RCC 7860 (cell line): ENCODE data around the gene C8G.

Experiments used
- DNase-seq: peaks from one replicate; pipeline ENCODE4 v3.0.0-alpha.2; 2015; ENCODE audit warnings: low spot score
- FAIRE-seq: peaks from 2 replicates; lab custom pipeline; 2012; peaks lifted over from hg19 to GRCh38; lab: Jason Lieb, UNC

Gene C8G

DNA sequence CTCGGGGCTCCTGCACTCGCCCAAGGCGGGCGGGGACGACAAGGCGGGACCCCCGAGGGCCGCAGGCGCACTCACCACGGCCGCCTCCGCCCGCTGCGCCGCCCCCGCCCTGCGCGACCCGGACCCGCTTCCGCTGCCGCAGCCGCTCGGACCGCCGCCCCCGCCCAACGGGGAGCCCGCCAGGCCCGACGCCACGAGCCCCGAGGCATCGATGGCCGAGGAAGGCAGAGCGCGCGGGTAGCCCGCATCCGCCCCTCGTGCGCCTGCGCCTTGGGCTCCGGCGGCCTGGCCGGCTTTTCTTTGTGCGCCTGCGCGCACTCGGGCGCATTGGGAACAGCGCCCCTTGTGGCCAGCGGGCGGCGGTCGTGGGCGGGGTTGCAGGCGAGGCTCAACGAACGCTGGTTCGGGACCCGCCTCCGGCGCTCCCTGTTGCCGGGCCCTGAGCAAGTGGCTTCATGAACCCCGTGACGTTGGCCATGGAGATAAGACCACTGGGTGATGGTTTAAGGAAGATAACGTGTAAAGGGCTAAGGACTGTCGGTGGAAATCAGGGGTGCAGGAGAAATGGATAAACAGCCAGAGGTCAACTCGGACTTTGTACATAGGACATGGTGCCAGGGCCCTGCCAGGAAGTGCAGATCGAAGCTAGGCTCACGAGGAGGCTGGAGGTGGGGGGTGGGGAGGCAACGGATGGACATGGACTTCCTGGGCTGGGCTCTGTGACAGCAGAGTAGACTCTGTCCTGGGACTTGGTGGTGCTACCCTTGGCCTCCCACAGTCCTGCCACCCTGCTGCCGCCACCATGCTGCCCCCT, at the start of gene C8G, which contains the start of gene FBXW5:
Gene C8G (plus strand): TSS at position 725 of the 814 bp plus-strand sequence. CDS start 78 bp downstream, at position 803.
Gene FBXW5 (minus strand): TSS at position 220 of the 814 bp plus-strand sequence. CDS start 655 bp downstream, outside the sequence.
- DNase-seq: peak; percentile 90
- FAIRE-seq: no peak

DNA sequence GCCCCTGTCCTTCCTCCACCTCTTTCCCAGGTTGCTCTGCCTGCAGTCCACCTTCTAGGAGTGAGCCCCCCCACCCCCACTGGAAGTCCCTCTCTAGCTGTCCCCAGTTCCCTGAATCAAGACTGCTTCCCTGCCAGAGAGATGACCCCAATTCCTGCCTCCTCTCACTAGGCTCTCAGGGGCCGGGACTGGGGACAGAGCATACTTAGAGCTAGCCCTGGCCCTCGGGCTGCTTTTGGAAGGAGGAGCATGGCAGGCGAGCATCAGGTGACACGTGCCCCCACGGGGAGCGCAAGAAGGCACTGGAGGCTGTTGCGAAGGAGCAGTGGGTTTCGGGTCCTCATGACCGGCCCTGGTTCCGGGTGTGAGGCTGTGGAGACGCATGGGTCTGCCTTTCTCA, 49.0 kb upstream of the C8G start:
- DNase-seq: no peak

DNA sequence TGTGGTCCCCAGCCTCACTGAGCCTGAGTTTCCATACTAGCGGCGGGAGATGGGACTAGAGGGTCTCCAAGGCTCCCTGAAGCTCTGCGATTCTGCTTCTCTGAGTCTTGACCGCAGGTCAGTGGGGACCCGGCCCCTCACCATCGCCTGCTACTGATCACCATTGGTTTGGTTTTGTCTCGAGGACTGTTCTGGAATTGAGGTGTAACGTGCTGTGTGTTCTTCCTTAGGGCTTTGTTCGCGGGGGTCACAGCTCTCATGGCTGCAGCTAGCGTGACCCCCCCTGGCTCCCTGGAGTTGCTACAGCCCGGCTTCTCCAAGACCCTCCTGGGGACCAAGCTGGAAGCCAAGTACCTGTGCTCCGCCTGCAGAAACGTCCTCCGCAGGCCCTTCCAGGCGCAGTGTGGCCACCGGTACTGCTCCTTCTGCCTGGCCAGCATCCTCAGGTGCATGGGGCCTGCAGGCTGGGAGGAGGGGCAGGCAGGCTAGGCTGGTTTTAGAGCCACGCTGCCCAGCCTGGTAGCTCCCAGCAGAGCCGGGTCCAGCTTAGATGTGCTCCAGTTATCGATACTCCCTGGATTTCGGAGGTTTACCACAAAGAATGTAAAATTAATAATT, 46.5 kb upstream of the C8G start:
- DNase-seq: no peak
- no peak for FAIRE-seq

More for the DNA sequence above, 49.0 kb upstream of the C8G start:
- no peak for FAIRE-seq

DNA sequence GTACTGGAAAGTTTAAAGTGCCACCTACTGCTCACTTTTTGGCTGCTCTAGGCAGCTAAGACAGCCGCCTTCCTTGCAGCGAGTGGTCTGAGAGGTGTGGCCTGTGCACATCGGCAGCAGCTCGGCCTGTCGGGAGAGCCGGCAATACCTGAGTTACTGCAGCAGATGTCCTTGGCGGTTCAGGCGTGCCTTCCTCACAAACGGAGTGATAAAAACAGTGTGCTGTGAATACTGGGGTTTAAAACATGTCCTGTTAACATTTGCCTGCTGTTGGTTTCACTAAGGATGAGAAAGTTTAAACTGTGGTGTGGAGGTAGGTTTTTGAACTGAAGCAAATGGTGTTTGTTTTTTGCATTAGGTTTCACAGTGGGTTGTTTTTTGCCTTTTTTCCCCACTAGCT, 45.8 kb upstream of the C8G start:
- FAIRE-seq (no peak), DNase-seq (no peak)

DNA sequence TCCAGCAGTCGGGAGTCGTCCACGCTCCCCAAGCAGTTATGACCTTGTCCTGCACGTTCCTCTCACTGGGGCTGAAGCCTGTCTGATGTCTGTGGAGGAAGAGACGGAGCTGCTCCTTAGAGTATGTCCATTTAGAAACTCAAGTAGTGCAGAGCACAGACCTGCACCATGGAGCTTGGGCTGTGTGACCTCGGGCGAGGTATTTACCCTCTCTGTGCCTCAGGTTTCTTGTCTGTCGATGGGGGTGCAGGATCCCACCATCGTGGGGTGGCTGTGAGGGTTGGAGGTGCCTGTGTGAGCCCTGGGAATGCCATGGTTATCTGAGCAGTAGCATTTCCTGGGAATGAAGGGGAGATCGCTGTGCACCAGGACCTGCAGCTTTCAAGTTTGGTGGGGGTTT, 44.5 kb upstream of the C8G start:
- DNase-seq (no peak), FAIRE-seq (no peak)

DNA sequence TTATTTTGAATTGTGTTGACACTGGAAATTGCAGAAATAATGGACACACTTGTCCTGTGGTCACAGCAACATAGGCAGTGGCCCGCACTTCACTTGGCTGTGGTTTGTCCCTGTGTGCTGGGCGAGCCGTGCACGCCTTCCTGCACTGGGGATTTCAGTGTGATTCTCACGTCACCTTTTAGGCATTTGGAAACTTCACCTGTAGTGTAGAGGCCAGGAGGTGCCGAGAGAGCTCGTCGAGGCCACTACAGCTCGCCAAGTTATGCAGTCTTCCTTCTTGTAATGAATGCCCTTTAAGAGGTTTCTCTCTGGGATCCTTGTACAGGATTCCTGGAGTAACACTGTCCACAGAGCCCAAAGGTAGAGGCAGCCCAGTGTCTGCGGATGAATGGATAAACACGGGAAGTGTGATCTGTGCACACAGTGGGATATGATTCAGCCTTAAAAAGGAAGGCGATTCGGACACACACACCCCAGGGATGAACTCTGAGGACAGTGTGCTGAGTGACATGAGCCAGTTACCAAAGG, 44.0 kb upstream of the C8G start:
- no peak for FAIRE-seq
- DNase-seq: peak; percentile 78

DNA sequence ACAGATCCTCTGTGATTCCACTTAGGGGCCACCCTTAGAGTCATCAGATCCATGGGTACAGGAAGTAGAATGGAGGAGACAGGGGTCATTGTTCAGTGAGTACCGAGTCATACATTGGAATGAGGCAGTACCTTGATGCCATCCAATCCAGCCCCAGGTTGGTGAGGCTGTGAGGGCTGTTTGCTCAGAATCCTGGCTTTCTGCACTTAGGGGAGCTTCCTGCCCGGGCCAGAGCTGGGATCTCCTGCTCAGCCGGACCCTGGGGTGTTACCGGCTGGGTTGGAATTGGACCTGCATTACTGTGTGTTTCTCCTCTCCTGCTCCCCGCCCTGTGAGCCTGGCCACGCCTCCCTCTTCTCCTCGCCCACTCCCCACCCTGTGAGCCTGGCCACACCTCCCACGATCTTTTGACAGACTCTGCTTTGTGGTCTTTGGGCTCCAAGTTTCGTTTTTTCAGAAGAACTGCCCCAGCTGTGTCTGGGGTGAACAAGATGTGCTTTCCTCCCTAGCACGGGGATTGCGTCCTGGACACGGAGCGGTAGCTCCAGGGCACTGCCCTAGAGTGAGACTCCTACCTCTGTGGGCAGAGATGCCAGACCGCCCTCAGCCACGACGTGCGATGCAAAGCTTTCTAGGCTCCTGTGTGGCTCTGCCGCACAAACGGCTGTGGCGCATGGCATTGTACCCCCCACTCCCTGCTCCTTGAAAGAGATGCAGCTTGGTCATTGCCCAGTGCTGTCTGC, 43.4 kb upstream of the C8G start:
- DNase-seq (peak; percentile 98), FAIRE-seq (peak; percentile 90)

DNA sequence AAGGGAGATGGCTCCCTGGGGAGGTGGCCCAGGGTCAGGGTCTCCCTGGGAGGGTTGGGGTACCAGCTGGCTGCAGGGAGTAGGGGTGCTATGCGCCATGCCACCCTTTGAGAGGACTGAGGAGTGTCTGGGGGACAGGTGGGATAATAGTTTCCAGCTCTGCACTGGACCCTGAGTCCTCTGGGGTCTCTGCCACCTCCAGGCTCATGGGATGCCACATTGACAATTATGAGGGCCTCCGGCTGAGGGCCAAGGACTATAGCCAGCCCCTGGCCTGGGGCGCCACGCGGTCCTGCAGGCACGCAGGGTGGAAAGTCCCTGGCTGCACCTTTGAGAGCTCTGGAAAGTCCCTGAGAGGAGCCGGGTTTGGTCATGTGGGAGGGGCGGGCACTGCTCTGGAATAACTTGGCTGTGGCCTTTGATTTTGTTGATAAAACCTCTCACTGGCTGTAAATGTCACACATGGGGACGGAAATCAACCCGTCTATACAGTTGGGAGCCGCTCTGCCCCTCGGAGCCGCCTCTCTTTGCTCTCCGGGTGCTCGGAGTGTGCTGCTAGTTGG, 42.7 kb upstream of the C8G start:
- peak; percentile 87 for FAIRE-seq
- peak; percentile 93 for DNase-seq

DNA sequence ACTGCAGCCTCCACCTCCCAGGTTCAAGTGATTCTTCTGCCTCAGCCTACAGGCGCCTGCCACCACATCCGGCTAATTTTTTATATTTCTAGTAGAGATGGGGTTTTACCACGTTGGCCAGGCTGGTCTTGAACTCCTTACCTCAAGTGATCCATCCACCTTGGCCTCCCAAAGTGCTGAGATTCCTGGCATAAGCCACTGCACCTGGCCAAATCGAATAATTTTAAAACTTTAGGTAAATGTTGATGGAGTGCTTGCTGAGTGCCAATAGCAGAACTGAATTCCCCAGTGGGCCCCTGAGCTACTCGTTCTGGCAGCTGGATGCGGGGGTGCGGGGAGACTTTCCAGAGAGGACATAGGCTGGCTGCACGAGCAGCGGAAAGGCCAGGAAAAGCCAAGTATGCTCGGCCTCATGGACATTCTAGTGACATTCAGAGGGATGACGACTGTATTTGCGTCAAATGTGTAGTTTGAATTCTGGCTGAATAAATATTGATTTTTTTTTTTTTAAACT, 41.9 kb upstream of the C8G start:
- FAIRE-seq (no peak), DNase-seq (no peak)

DNA sequence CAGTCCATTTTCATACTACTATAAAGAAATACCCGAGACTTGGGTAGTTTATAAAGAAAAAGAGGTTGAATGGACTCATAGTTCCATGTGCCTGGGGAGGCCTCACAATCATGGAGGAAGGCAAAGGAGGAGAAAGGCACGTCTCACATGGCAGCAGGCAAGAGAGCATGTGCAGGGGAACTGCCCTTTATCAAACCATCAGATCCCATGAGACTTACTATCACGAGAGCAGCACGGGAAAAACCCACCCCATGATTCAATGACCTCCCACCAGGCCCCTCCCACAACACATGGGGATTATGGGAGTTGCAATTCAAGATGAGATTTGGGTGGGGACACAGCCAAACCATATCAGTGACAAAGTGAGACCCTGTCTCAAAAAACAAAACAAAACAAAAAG, 38.8 kb upstream of the C8G start:
- FAIRE-seq (no peak), DNase-seq (no peak)

DNA sequence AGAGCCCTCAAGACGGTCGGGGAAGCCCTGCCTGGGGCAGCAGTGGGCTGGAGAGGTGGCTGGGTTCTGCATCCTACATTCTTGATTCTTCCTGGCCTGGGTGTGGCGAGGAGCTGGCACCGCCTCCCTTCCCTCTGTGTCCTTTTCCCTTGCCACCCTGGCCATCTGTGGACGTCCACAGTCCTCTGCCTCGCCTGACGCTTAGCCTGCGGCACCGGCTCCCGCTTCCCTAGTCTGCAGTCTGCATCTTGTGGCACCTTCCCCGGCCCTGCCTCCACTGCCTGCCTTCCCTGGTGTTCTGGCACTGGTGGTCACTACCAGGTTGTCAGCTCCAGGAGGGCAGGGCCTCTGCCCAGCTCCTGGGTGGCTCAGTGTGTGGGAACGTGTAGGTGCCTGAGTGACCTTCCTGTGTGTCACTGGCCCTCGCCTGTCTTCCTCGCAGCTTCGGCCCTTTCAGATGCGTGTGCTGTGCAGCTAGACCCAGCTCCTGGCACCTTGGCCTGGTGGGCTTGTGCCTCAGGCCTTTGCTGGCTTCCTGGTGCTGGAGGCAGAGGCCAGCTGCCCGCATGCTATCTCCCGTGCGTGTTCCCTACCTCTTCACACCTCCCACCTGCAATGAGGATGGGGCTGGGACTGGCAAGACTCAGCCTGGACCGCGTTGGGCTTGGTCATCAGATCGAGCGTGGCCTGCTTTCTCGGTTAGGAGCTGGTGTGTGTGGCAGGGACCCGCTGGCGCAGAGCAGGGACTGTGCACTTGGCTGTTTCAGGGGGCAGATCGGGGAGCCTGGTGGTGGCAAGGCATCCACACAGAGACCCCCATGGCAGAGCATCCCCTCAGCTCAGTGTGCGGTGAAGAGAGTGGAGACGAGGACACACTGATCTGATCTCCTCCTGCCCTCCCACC, 37.8 kb upstream of the C8G start:
- FAIRE-seq (no peak), DNase-seq (no peak)

DNA sequence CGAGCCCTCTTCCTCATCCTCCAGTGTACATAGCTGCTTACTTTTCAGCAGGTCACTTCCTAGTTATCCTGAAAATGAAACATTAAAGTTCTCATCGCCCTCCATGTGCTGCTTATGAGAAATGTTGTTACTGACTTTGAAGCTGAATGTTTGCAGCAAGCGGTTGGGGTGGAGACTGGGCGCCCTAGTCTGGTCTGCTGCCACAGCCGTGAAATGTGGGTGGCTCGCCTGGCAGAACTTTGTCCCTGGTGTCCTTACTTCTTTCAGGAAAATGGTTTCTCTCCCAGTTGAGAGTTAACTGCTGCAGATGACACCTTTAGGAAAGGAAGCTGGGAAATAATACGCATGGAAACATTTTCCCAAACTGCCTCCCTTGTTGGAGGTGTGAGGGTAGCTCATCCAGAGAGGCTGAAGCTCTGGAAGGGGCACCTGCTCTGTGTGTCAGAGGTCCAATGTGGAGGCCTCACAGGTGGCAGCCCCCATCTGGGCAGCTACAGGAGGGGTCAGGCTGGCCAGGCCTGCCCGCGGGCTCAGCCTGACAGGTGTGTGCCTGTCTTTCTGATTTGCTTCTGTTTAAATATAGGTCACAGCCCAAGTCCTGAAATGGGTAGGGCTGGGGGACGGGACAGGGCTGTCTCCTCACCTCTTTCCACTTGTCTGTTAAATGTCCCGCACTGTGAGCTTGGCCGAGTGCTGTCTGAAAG, 34.7 kb upstream of the C8G start:
- DNase-seq: no peak
- FAIRE-seq: no peak

DNA sequence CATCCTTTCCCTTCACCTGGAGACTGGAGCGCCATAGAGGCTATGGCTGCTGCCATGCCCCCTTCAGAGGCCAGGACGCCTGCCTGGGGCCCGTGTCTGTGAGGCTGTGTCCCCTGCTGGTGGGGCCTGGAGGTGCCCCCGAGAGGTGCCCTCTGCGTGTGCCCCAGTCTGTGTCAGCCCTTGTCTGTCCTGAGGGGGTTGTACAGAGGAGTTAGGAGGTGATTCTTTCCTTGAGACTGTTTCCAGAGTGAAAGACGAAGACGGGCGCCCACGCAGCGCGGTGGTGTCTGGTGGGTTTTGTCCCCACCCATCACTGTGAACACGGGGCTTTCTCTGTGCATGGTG, 34.2 kb upstream of the C8G start:
- no peak for FAIRE-seq
- no peak for DNase-seq

DNA sequence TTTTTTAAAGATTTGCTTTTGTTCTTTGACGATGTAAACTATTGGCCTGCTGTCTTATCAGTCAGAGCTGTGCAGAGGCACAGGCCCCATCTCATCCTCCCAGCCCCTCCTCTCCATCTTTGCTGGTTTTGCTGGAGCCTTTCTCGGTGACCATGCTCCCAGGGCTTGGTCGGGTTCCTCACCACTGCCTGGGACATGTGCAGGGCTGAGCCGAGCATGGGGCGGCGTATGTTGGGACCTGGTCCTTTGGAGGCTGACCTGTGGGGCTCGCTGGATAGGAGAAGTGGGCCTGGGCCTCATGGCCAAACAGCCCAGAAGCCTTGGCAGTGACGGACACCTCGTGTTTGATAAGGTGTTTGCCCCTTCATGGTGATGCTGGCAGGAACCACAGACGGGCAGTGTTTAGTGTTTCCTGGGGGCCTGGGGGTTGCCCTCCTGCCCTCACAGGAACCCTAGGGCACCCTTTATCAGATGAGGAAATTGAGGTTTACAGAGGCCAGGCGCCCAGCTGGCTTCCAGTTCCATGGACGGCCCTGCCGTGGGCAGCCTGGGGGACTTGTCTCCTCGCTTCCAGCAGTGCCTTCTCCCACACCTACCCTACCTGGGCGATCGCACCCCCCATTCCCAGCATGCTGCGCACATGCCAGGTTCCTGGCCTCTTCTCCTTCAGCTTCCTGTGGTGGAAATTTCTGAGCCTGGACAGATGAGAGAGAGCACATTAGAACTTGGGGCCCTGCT, 31.2 kb upstream of the C8G start:
- DNase-seq (no peak), FAIRE-seq (no peak)

DNA sequence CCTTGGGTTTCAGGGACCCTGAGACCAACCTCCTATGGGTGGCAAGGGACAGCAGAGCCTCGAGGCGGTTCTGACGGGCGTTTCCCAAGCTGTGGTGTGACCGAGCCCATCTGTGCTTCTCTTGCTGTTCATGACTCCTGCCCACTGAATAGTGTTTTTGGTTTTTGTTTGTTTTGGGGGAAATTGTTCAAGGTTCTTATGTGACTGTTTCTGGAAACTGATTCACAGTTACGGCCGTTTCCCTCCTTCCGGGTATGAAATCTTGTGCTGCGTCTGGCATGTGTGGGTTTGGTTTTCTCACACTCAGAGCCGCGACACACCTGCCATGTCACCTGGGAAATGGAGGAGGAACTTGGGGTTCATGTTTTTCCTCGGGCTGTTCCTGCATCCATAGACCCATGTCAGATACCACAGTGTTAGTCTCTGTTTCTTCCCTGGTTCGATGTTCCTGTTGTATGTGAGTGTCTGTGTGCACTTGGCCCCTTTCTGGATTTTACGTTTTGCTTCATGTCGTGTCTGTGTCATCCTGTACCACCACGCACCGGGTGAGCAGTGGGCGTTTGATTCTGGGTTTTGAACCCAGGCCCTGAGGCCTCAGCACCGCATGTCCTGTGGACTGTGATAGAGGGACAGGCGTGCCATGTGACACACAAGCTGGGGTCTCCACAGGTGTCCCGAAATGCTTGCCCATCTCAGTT, 29.3 kb upstream of the C8G start:
- DNase-seq (no peak), FAIRE-seq (no peak)

DNA sequence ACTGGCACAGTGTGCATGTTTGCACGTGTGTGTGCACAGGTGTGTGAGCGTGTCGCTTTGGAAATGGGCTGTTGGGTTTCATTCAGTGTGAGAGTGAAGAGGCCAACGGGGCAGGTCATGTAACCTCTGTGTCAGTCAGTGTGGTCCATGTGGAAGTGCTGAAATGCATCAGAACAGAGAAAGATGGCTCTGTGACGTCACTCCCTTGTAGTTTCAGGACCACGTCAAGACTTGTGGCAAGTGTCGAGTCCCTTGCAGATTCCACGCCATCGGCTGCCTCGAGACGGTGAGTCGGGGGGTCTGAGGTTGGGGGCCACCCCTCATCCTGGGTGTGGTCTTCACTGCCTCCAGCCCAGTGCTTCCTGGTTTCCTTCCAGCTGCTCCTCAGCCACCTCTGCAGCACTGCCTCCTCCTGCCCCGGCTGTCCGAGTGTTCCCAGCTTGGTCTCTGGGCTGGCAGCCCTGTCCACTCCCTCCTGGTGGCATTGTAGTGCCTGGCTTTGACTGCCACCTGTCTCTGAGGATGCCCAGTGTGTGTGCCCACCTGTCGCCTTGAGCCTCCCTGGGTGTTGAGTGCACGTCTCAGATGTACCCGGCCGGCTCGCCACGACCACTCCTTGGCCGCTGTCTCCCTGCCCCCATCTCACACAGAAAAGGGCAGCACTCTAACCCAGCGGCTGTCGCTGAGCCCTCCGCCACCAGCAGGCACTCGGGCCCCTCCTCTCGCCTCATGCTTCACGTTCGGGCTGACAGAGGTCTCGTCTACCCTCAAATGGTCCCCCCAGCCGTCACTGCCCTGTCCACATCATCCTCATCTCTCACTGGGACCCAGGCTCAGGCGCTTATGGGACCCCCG, 28.5 kb upstream of the C8G start:
- DNase-seq (no peak), FAIRE-seq (no peak)

DNA sequence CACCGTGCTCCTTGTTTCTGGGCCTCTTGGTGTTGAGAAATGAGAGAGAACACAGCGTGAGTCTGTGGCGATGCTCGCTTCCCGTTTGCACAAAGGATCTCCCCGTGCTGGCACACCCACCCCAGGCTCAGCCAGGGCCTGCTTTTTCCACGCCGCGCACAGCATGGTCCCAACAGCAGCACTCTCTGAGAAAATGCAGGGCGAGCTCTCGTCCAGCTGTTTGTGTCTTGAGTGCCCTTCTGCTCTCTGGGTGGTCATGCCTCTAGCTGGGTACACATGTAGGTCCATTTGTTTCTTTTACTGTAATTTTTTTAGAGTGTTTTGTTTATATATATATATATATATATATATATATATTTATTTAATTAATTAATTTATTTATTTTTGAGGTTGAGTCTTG, 27.1 kb upstream of the C8G start:
- FAIRE-seq: no peak
- DNase-seq: no peak
